ENCODE data around the gene PSMA2.
A peak's percentile ranks its signal among the peaks of the same experiment; 100 is the strongest.
"Not testable (repeated sequence)": the region's sequence is repeated elsewhere in the genome, so short reads cannot be mapped to it uniquely, and the experiment has no call there.

Gene PSMA2

GRCh38 chr7:42907316-42907715 is 24.7 kb downstream of the PSMA2 start:
- no peak for DNase-seq (ENCODE audit: low read depth)

- DNase-seq (ENCODE audit: low read depth) = no peak
These were observed 25.8 kb downstream of the PSMA2 start for GRCh38 chr7:42906181-42906580.

GRCh38 chr7:42902331-42902730 is 29.6 kb downstream of the PSMA2 start:
- DNase-seq (ENCODE audit: low read depth) = no peak

GRCh38 chr7:42900842-42901241 is 31.1 kb downstream of the PSMA2 start:
- no peak for DNase-seq (ENCODE audit: low read depth)

GRCh38 chr7:42893346-42894240 is 38.4 kb downstream of the PSMA2 start:
- no peak for DNase-seq (ENCODE audit: low read depth)

- DNase-seq (ENCODE audit: low read depth) = no peak
These were observed 45.0 kb downstream of the PSMA2 start for GRCh38 chr7:42886893-42887505.

GRCh38 chr7:42886129-42886528 is 45.8 kb downstream of the PSMA2 start:
- DNase-seq (ENCODE audit: low read depth) = no peak

- not testable (repeated sequence) for DNase-seq (ENCODE audit: low read depth)
These were observed 46.8 kb downstream of the PSMA2 start for GRCh38 chr7:42885183-42885582.

- no peak for DNase-seq (ENCODE audit: low read depth)
These were observed 48.0 kb downstream of the PSMA2 start for GRCh38 chr7:42883950-42884349.

- DNase-seq (ENCODE audit: low read depth) = no peak
These were observed 51.6 kb downstream of the PSMA2 start for GRCh38 chr7:42880392-42880791.

GRCh38 chr7:42878303-42878702 is 53.7 kb downstream of the PSMA2 start:
- DNase-seq (ENCODE audit: low read depth) = no peak

GRCh38 chr7:42877862-42878261 is 54.1 kb downstream of the PSMA2 start:
- DNase-seq (ENCODE audit: low read depth) = no peak

- peak; percentile 24 for DNase-seq (ENCODE audit: low read depth)
These were observed 55.5 kb downstream of the PSMA2 start for GRCh38 chr7:42876182-42877068.

GRCh38 chr7:42869131-42870020 is 62.6 kb downstream of the PSMA2 start:
- DNase-seq (ENCODE audit: low read depth) = peak; percentile 33

- no peak for DNase-seq (ENCODE audit: low read depth)
These were observed 63.5 kb downstream of the PSMA2 start for GRCh38 chr7:42868480-42868879.
